Panc1 (cell line): Measurements from ENCODE around the gene TRIM2. TPM values are rescaled to one million over a fixed set of nuclear protein-coding genes. Genes with fewer than 3 reads are reported as not detected.

Experiments
- ATAC-seq: fragments of 200-7000 bp; cut with Tn5 transposase; 2 replicates; pipeline ENCODE4 v1.9.1; 2020; ENCODE audit warnings: mild to moderate bottlenecking, moderate library complexity
- BruUV-seq: library from RNA; stranded (reverse); fragments of 400-500 nt; replicated peaks from 2 replicates; lab custom pipeline; 2021; lab: Mats Ljungman, UMichigan
- CTCF ChIA-PET: fragments of 300-600 bp; sonication (Branson Sonifier 250); formaldehyde crosslinking; loops from one replicate; lab custom pipeline; 2022; ENCODE audit warnings: antibody characterized with exemption; lab: Charles Lee
- POLR2A ChIA-PET: fragments of 300-600 bp; sonication (Branson Sonifier 250); formaldehyde crosslinking; loops from one replicate; lab custom pipeline; 2022; ENCODE audit warnings: antibody characterized with exemption; lab: Charles Lee
- DNase-seq: peaks from one replicate; pipeline ENCODE4 v3.0.0-alpha.2; 2010; ENCODE audit warnings: low read depth, low spot score
- H3K27ac ChIP-seq: 2 replicates; pipeline ENCODE4 v1.5.1; 2011; ENCODE audit warnings: mild to moderate bottlenecking, low read length, inconsistent platforms
- H3K27me3 ChIP-seq: fragments of 200-500 bp; sonication (Bioruptor generic); 2 replicates; pipeline ENCODE4 v1.6.0; 2014; ENCODE audit warnings: low read length, inconsistent platforms; ENCODE audit not compliant: control insufficient read depth, insufficient read depth
- H3K36me3 ChIP-seq: fragments of 200-500 bp; sonication (Bioruptor generic); 2 replicates; pipeline ENCODE4 v1.5.1; 2014; ENCODE audit warnings: inconsistent platforms, mild to moderate bottlenecking, low read length, moderate library complexity; ENCODE audit not compliant: control insufficient read depth, insufficient read depth
- H3K4me1 ChIP-seq: 2 replicates; pipeline ENCODE4 v1.5.1; 2011; ENCODE audit warnings: inconsistent platforms, mild to moderate bottlenecking, low read length, moderate library complexity; ENCODE audit not compliant: control insufficient read depth, insufficient read depth
- H3K4me3 ChIP-seq, 2 experiments: 2 replicates each; pipeline ENCODE4 v1.5.1; 2011 to 2012; ENCODE audit warnings: low read depth in 2 of 2, low read length in 2 of 2, mild to moderate bottlenecking in 2 of 2, inconsistent platforms in 1 of 2, moderate library complexity in 1 of 2
- H3K9me3 ChIP-seq: fragments of 200-500 bp; sonication (Bioruptor generic); 2 replicates; pipeline ENCODE4 v1.5.1; 2014; ENCODE audit warnings: low read depth, mild to moderate bottlenecking, inconsistent platforms, low read length, moderate library complexity; ENCODE audit not compliant: control insufficient read depth, insufficient read depth
- CTCF ChIP-seq: fragments of 450-650 bp; IDR thresholded peaks from 2 replicates; pipeline ENCODE4 v1.5.1; 2017; ENCODE audit warnings: mild to moderate bottlenecking
- POLR2AphosphoS5 ChIP-seq: IDR thresholded peaks from 2 replicates; pipeline ENCODE4 v1.6.1; 2012; ENCODE audit warnings: mild to moderate bottlenecking, low read depth, low read length, moderate library complexity
- REST ChIP-seq, 2 experiments: IDR thresholded peaks; 2 replicates each; pipeline ENCODE4 v1.6.1; 2011 to 2012; ENCODE audit warnings: low read depth in 2 of 2, control low read depth in 1 of 2, low read length in 1 of 2, mild to moderate bottlenecking in 1 of 2, moderate library complexity in 1 of 2; ENCODE audit not compliant: insufficient read depth in 1 of 2
- SIN3A ChIP-seq: IDR thresholded peaks from 2 replicates; pipeline ENCODE4 v1.6.1; 2012; ENCODE audit warnings: low read depth, mild to moderate bottlenecking, low read length, moderate library complexity, borderline replicate concordance; ENCODE audit not compliant: insufficient read depth
- TCF7L2 ChIP-seq: IDR thresholded peaks from 2 replicates; pipeline ENCODE4 v1.6.1; 2011; ENCODE audit warnings: mild to moderate bottlenecking, low read depth, low read length, inconsistent platforms
- in situ Hi-C: cut with HindIII; loops from 2 replicates; pipeline ENCODE4 v1.10.0; 2016; ENCODE audit warnings: low sequenced_read_pairs, low pct_unique_long_range_greater_than_20kb
- intact Hi-C: fragments of 100-400 bp; cut with micrococcal nuclease; formaldehyde crosslinking; loops from one replicate; pipeline ENCODE4 v1.10.0; 2022; ENCODE audit not compliant: unreplicated experiment
- total RNA-seq: library from RNA; stranded (reverse); gene quantifications from one replicate; pipeline ENCODE4 v1.2.1, GENCODE V29; 2021; ENCODE audit not compliant: unreplicated experiment

Gene TRIM2
- total RNA-seq, 1 experiment from 2014 or later = 18.9 TPM

GRCh38 chr4:153261914-153262313 is 57.7 kb downstream of the TRIM2 start:
- H3K27ac ChIP-seq = no peak overlapping the region
- intact Hi-C loops = no loop called here
- H3K27me3 ChIP-seq = no peaks in the 10 kb centered on the region
- in situ Hi-C loops = no loop called here
- no peak for DNase-seq
- H3K9me3 ChIP-seq = no peaks in the 10 kb centered on the region
- CTCF ChIA-PET = no interaction called here
- BruUV-seq = no TSS peak
- TF ChIP-seq SIN3A (no peak), CTCF (no peak), POLR2AphosphoS5 (no peak), TCF7L2 (no peak), REST (IDR thresholded peaks at IDR 0.05; ENCODE audit: insufficient read depth in 1 of 2, low read depth in 2 of 2, low read length in 1 of 2) (no peak)
- H3K36me3 ChIP-seq = no peaks in the 10 kb centered on the region
- no peak overlapping the region for H3K4me3 ChIP-seq
- POLR2A ChIA-PET = interaction anchor here (0.6 to 0.7 kb wide), 2 partner anchors 18 to 381 kb away, joined by 3 to 10 read pairs; no protein-coding TSS in a partner anchor
- H3K4me1 ChIP-seq = peaks cover 6% of the 10 kb centered on the region; the same call in 1 of the 2 replicates
- ATAC-seq = no peak

- H3K9me3 ChIP-seq = no peaks in the 10 kb centered on the region
- TF ChIP-seq REST (IDR thresholded peaks at IDR 0.05; ENCODE audit: insufficient read depth in 1 of 2, low read depth in 2 of 2, low read length in 1 of 2) (no peak), CTCF (no peak), POLR2AphosphoS5 (no peak), SIN3A (no peak), TCF7L2 (no peak)
- peaks cover 4% of the 10 kb centered on the region; the same call in 1 of the 2 replicates for H3K4me1 ChIP-seq
- no peaks in the 10 kb centered on the region for H3K27me3 ChIP-seq
- in situ Hi-C loops = no loop called here
- ChIA-PET POLR2A (interaction anchor here (0.6 kb wide), 1 partner anchor 291 kb away, joined by 7 read pairs; no protein-coding TSS in a partner anchor), CTCF (no interaction called here)
- no peak overlapping the region for H3K4me3 ChIP-seq
- H3K36me3 ChIP-seq = no peaks in the 10 kb centered on the region
- intact Hi-C loops = no loop called here
- H3K27ac ChIP-seq = no peak overlapping the region
- BruUV-seq = no TSS peak
- no peak for DNase-seq
- no peak for ATAC-seq
Measured at GRCh38 chr4:153265306-153266047, 61.2 kb downstream of the TRIM2 start.
